OCI-LY3 (cell line): ENCODE data around the gene GLTP.

Source experiments
- CTCF ChIP-seq: fragments of 200-600, 300-600 bp; sonication (generic); IDR thresholded peaks from 2 replicates; pipeline ENCODE4 v1.5.1; 2014; ENCODE audit warnings: antibody characterized with exemption, low read length, low read depth
- EZH2phosphoT487 ChIP-seq: fragments of 200-600 bp; shearing (Covaris generic); IDR thresholded peaks from 2 replicates; pipeline ENCODE4 v1.6.1; 2018; ENCODE audit warnings: antibody characterized with exemption, mixed run types, low read depth

- TF ChIP-seq CTCF (no peak), EZH2phosphoT487 (no peak)
Measured at GRCh38 chr12:109830718-109831117, 49.6 kb downstream of the GLTP start.
